Lung (tissue), 12 donors: ENCODE measurements around the gene PGLYRP4. TPM values are rescaled to one million over a fixed set of nuclear protein-coding genes. Genes with fewer than 3 reads are reported as not detected.

Source experiments
- ATAC-seq: fragments of 200-7000 bp; cut with Tn5 transposase; one replicate; pipeline ENCODE4 v1.9.1; 2020; ENCODE audit warnings: moderate number of reproducible peaks; ENCODE audit not compliant: insufficient read depth, low FRiP score
- DNase-seq, 3 donors: peaks; one replicate each; pipeline ENCODE4 v3.0.0-alpha.2; 2013 to 2017
- H3K27ac ChIP-seq, 2 donors: one replicate each; pipeline ENCODE4 v1.5.1; 2013; ENCODE audit warnings: mild to moderate bottlenecking in 2 of 2, moderate library complexity in 2 of 2, control low read depth in 1 of 2, inconsistent platforms in 1 of 2, low read depth in 1 of 2, low read length in 1 of 2
- H3K27me3 ChIP-seq, 3 donors: one replicate each; pipeline ENCODE4 v1.5.1; 2013; ENCODE audit warnings: low read length in 2 of 3; ENCODE audit not compliant: control insufficient read depth in 3 of 3, insufficient read depth in 3 of 3
- H3K36me3 ChIP-seq, 4 donors: one replicate each; pipeline ENCODE4 v1.5.1; 2013; ENCODE audit warnings: low read length in 4 of 4, mild to moderate bottlenecking in 1 of 4, moderate library complexity in 1 of 4; ENCODE audit not compliant: control insufficient read depth in 4 of 4, insufficient read depth in 4 of 4
- H3K4me1 ChIP-seq, 5 donors: one replicate each; pipeline ENCODE4 v1.5.1; 2013; ENCODE audit warnings: low read length in 5 of 5, mild to moderate bottlenecking in 2 of 5, moderate library complexity in 1 of 5; ENCODE audit not compliant: control insufficient read depth in 5 of 5, insufficient read depth in 5 of 5
- H3K4me3 ChIP-seq: one replicate; pipeline ENCODE4 v1.5.1; 2013; ENCODE audit warnings: mild to moderate bottlenecking, control low read depth, moderate library complexity
- H3K9ac ChIP-seq, 2 donors: one replicate each; pipeline ENCODE4 v1.5.1; 2013; ENCODE audit warnings: low read length in 2 of 2, control low read depth in 1 of 2; ENCODE audit not compliant: insufficient read depth in 1 of 2
- H3K9me3 ChIP-seq, 4 donors: one replicate each; pipeline ENCODE4 v1.5.1; 2013; ENCODE audit warnings: low read length in 3 of 4, mild to moderate bottlenecking in 1 of 4, moderate library complexity in 1 of 4; ENCODE audit not compliant: control insufficient read depth in 4 of 4, insufficient read depth in 3 of 4
- CTCF ChIP-seq: IDR thresholded peaks from 2 replicates; pipeline ENCODE4 v1.5.1; 2012; ENCODE audit warnings: mild to moderate bottlenecking; ENCODE audit errors: control extremely low read depth, extremely low read depth
- WGBS, 2 donors: extraction: QIAGEN DNeasy Blood & Tissue Kit; methylation state at CpG; one replicate each; pipeline ENCODE4 v1.1.7; 2013; 5-methylcytosine and 5-hydroxymethylcytosine counted together
- polyA plus RNA-seq, 2 donors: library from polyadenylated mRNA; stranded (reverse); fragments of 200-250 nt; gene quantifications; one replicate each; pipeline ENCODE4 v1.2.1, GENCODE V29; 2013
- total RNA-seq, 2 donors: library from RNA; depleted of rRNA in 1 of 2; stranded (reverse); fragments of >200 nt in 1 of 2; gene quantifications; one replicate each; pipeline ENCODE4 v1.2.1, GENCODE V29; 2014 to 2021
- donor health status: control.
- donor health status: control.
- donor health status: Bipolar disorder and iron deficiency.
- donor health status: healthy.
- donor health status: DM: yes; HTN: yes; CAD: no.

Gene PGLYRP4
- total and polyA plus RNA-seq, 4 donors, result 0.18 to 3.1 (median 1.0) TPM

- H3K9me3 ChIP-seq, result no peaks in the 10 kb centered on the region
- no peaks in the 10 kb centered on the region for H3K4me1 ChIP-seq
- H3K36me3 ChIP-seq, result no peaks in the 10 kb centered on the region
- no peak overlapping the region for H3K27ac ChIP-seq
- H3K9ac ChIP-seq, result no peak overlapping the region
- WGBS, 2 donors, result 85 to 95% methylated on average over 10 of the region's 10 CpGs
- ATAC-seq (no peak), DNase-seq (no peak)
- no peaks in the 10 kb centered on the region for H3K27me3 ChIP-seq
- TF ChIP-seq CTCF, result no peak
- no peak overlapping the region for H3K4me3 ChIP-seq
Observed at GRCh38 chr1:153307221-153307600, 41.4 kb downstream of the PGLYRP4 start.

- 71 to 77% methylated on average over 22 of the region's 22 CpGs for WGBS, 2 donors
- no peak overlapping the region for H3K27ac ChIP-seq
- no peaks in the 10 kb centered on the region for H3K9me3 ChIP-seq
- H3K9ac ChIP-seq, result no peak overlapping the region
- TF ChIP-seq CTCF, result no peak
- H3K27me3 ChIP-seq, result no peaks in the 10 kb centered on the region
- DNase-seq, result no peak
- H3K4me1 ChIP-seq, result no peaks in the 10 kb centered on the region
- no peak for ATAC-seq
- H3K36me3 ChIP-seq, result no peaks in the 10 kb centered on the region
- no peak overlapping the region for H3K4me3 ChIP-seq
Observed at GRCh38 chr1:153306303-153307220, 42.1 kb downstream of the PGLYRP4 start.

GRCh38 chr1:153305682-153306081 lies 43.0 kb downstream of the PGLYRP4 start:
- WGBS, 2 donors, result 88 to 89% methylated on average over 6 of the region's 6 CpGs
- no peak for TF ChIP-seq CTCF

More at GRCh38 chr1:153305682-153306081, 43.0 kb downstream of the PGLYRP4 start:
- H3K27me3 ChIP-seq, result no peaks in the 10 kb centered on the region
- H3K27ac ChIP-seq, result no peak overlapping the region
- ATAC-seq, result no peak
- H3K9me3 ChIP-seq, result no peaks in the 10 kb centered on the region
- no peaks in the 10 kb centered on the region for H3K4me1 ChIP-seq
- no peaks in the 10 kb centered on the region for H3K36me3 ChIP-seq
- no peak for DNase-seq
- H3K9ac ChIP-seq, result no peak overlapping the region
- H3K4me3 ChIP-seq, result no peak overlapping the region
